HepG2 (cell line): ENCODE results near the gene GPR62. TPM values are rescaled to one million over a fixed set of nuclear protein-coding genes. Genes with fewer than 3 reads are reported as not detected.
A peak's percentile ranks its signal among the peaks of the same experiment; 100 is the strongest.

ENCODE experiments used
- CBX5 ChIP-seq: sonication (generic); formaldehyde crosslinking; IDR thresholded peaks from 2 replicates; pipeline ENCODE4 v1.4.0; 2020; ENCODE audit warnings: missing genetic modification reagents, borderline replicate concordance
- DNMT3B ChIP-seq: conservative IDR thresholded peaks from 2 replicates; pipeline ENCODE4 v1.6.1; 2016; ENCODE audit warnings: missing biosample characterization, control low read depth
- DR1 ChIP-seq: sonication (generic); formaldehyde crosslinking; IDR thresholded peaks from 2 replicates; pipeline ENCODE4 v1.8.0; 2021; ENCODE audit warnings: mild to moderate bottlenecking, missing genetic modification reagents, inconsistent platforms
- HMGXB3 ChIP-seq: sonication (generic); formaldehyde crosslinking; IDR thresholded peaks from 2 replicates; pipeline ENCODE4 v1.4.0; 2020; ENCODE audit warnings: missing genetic modification reagents, borderline replicate concordance
- IRF2 ChIP-seq: IDR thresholded peaks from 2 replicates; pipeline ENCODE4 v1.6.1; 2018; ENCODE audit warnings: missing genetic modification reagents, missing compliant biosample characterization
- MIER2 ChIP-seq: IDR thresholded peaks from 2 replicates; pipeline ENCODE4 v1.6.1; 2016; ENCODE audit warnings: missing biosample characterization, missing genetic modification reagents
- MTA3 ChIP-seq: sonication (generic); formaldehyde crosslinking; IDR thresholded peaks from 2 replicates; pipeline ENCODE4 v1.4.0; 2020; ENCODE audit warnings: missing genetic modification reagents
- MXD4 ChIP-seq: IDR thresholded peaks from 2 replicates; pipeline ENCODE4 v1.6.1; 2016; ENCODE audit warnings: mild to moderate bottlenecking, missing biosample characterization, missing genetic modification reagents
- NFYC ChIP-seq: IDR thresholded peaks from 2 replicates; pipeline ENCODE4 v1.6.1; 2016; ENCODE audit warnings: missing genetic modification reagents, missing compliant biosample characterization
- NPAS2 ChIP-seq: sonication (generic); formaldehyde crosslinking; IDR thresholded peaks from 2 replicates; pipeline ENCODE4 v1.8.0; 2022; ENCODE audit warnings: mild to moderate bottlenecking, missing genetic modification reagents, borderline replicate concordance
- POGZ ChIP-seq: sonication (generic); formaldehyde crosslinking; IDR thresholded peaks from 2 replicates; pipeline ENCODE4 v1.4.0; 2020; ENCODE audit warnings: mild to moderate bottlenecking, missing genetic modification reagents
- PPARG ChIP-seq: conservative IDR thresholded peaks from 2 replicates; pipeline ENCODE4 v1.6.1; 2016; ENCODE audit warnings: missing biosample characterization, missing genetic modification reagents
- RBM22 ChIP-seq: fragments of 200-400 bp; formaldehyde crosslinking; optimal IDR thresholded peaks from 2 replicates; pipeline ENCODE3; 2017; ENCODE audit warnings: mild to moderate bottlenecking, low read length, moderate library complexity
- RERE ChIP-seq: IDR thresholded peaks from 2 replicates; pipeline ENCODE4 v1.6.1; 2016; ENCODE audit warnings: low read depth, missing genetic modification reagents, missing compliant biosample characterization
- SMAD9 ChIP-seq: sonication (generic); formaldehyde crosslinking; IDR thresholded peaks from 2 replicates; pipeline ENCODE4 v1.5.1; 2020; ENCODE audit warnings: mild to moderate bottlenecking, missing genetic modification reagents
- TEAD3 ChIP-seq: optimal IDR thresholded peaks from 2 replicates; pipeline ENCODE3; 2016; ENCODE audit warnings: borderline replicate concordance
- ZBTB7B ChIP-seq: sonication (generic); formaldehyde crosslinking; IDR thresholded peaks from 2 replicates; pipeline ENCODE4 v1.4.0; 2020; ENCODE audit warnings: missing genetic modification reagents
- ZFP41 ChIP-seq: sonication (generic); formaldehyde crosslinking; IDR thresholded peaks from 2 replicates; pipeline ENCODE4 v1.4.0; 2020; ENCODE audit warnings: mild to moderate bottlenecking, missing genetic modification reagents, borderline replicate concordance
- ZNF263 ChIP-seq: sonication (generic); formaldehyde crosslinking; IDR thresholded peaks from 2 replicates; pipeline ENCODE4 v1.4.0; 2020; ENCODE audit warnings: missing genetic modification reagents
- ZNF446 ChIP-seq: sonication (generic); formaldehyde crosslinking; IDR thresholded peaks from 2 replicates; pipeline ENCODE4 v1.5.0; 2020; ENCODE audit warnings: mild to moderate bottlenecking, missing genetic modification reagents
- ZNF7 ChIP-seq: IDR thresholded peaks from 2 replicates; pipeline ENCODE4 v1.6.1; 2016; ENCODE audit warnings: missing biosample characterization, missing genetic modification reagents
- ZSCAN25 ChIP-seq: sonication (generic); formaldehyde crosslinking; IDR thresholded peaks from 2 replicates; pipeline ENCODE4 v1.8.0; 2022; ENCODE audit warnings: mild to moderate bottlenecking, missing genetic modification reagents
- polyA plus RNA-seq, 8 experiments: library from polyadenylated mRNA; depleted of rRNA in 3 of 8; stranded (reverse) in 7 of 8; unstranded in 1 of 8; fragments of >200 nt; fragmentation: Illumina TruSeq in 4 of 8; extraction: Trizol in 4 of 8; gene quantifications; 2 replicates each; pipeline versions ENCODE4 v1.2.1 to v1.2.3, GENCODE V29; 2011 to 2016; ENCODE audit warnings: low read depth in 4 of 8, missing spikeins in 1 of 8, mixed read lengths in 1 of 8; ENCODE audit not compliant: insufficient read depth in 1 of 8
- total RNA-seq, 5 experiments: library from RNA; depleted of rRNA; stranded (reverse); fragments of >200 nt; fragmentation: Illumina TruSeq; extraction: Trizol; gene quantifications; 2 replicates each; pipeline ENCODE4 v1.2.3, GENCODE V29; 2016; ENCODE audit warnings: low read depth in 1 of 5

GPR62 gene
- total and polyA plus RNA-seq, 2 of the 13 experiments (the other 11 are each of a cell fraction or from before 2014, with no cell fraction given): not detected

GRCh38 chr3:51941798-51942602 lies 13.2 kb upstream of the GPR62 start, which contains the start of the genes PARP3 and RRP9 (continued):
- no peak for TF ChIP-seq ZNF7
- peak; percentile 75; the same call in 1 of the 2 replicates for TF ChIP-seq ZFP41 (CRISPR knock-in tag)
- TF ChIP-seq MIER2 (CRISPR knock-in tag): no peak
- no peak for TF ChIP-seq RBM22
- TF ChIP-seq TEAD3: peak; percentile 88
- peak; percentile 84 for TF ChIP-seq IRF2
- no peak for TF ChIP-seq RERE
- peak; percentile 76 for TF ChIP-seq POGZ (CRISPR knock-in tag)
- TF ChIP-seq HMGXB3: peak; percentile 99
- TF ChIP-seq DR1 (CRISPR knock-in tag): peak; percentile 87
- no peak for TF ChIP-seq SMAD9
- TF ChIP-seq ZNF446 (CRISPR knock-in tag): 0 out of 2 replicates have a peak, but pooled peaks have one; percentile 31
- TF ChIP-seq NPAS2 (CRISPR knock-in tag): no peak
- peak; percentile 74 for TF ChIP-seq ZBTB7B (CRISPR knock-in tag)
- TF ChIP-seq PPARG (CRISPR knock-in tag): peak; percentile 85
- TF ChIP-seq MTA3: no peak
- peak; percentile 68; the same call in 1 of the 2 replicates for TF ChIP-seq CBX5
- no peak for TF ChIP-seq DNMT3B (CRISPR knock-in tag)
- peak; percentile 95 for TF ChIP-seq NFYC (CRISPR knock-in tag)
- peak; percentile 14; the same call in 1 of the 2 replicates for TF ChIP-seq ZSCAN25
- TF ChIP-seq ZNF263 (CRISPR knock-in tag): peak; percentile 91
- TF ChIP-seq MXD4: peak; percentile 99
